ENCODE results near the gene SH3BP4. TPM values are rescaled to one million over a fixed set of nuclear protein-coding genes. Genes with fewer than 3 reads are reported as not detected.
A peak's percentile ranks its signal among the peaks of the same experiment; 100 is the strongest.

The SH3BP4 gene
- total and polyA plus RNA-seq, 2 of the 8 experiments (the other 6 are each of a cell fraction or from before 2014, with no cell fraction given): 28.3 to 35.4 TPM

GRCh38 chr2:234983011-234983726 lies 31.4 kb downstream of the SH3BP4 start:
- Histone ChIP-seq H3K18ac (ENCODE audit: extremely low read depth, low read length) (no peak overlapping the region), H3K9me3 (ENCODE audit: insufficient read depth in 2 of 2, low read depth in 1 of 2, low read length in 1 of 2) (peaks cover 4% of the 10 kb centered on the region in 2 experiments; a peak in 2 of 4 replicates), H3K4me1 (replicated peaks in 1 of 4; ENCODE audit: control insufficient read depth in 3 of 4, insufficient read depth in 4 of 4, low read length in 3 of 4) (peaks cover 10 to 37% (median 25%) of the 10 kb centered on the region in 4 experiments), H3K36me3 (ENCODE audit: control insufficient read depth in 2 of 4, insufficient read depth in 4 of 4, low read length in 3 of 4) (peaks cover 0 to 10% (median under 1%) of the 10 kb centered on the region in 4 experiments; a peak in 3 of 8 replicates), H3K23me2 (ENCODE audit: low read depth, low read length) (0 out of 2 replicates have a peak, but pooled peaks cover 2% of the 10 kb centered on the region), H3K79me1 (ENCODE audit: low read depth, low read length) (peaks cover 42% of the 10 kb centered on the region), H4K20me1 (replicated peaks in 1 of 2; ENCODE audit: control insufficient read depth in 1 of 2, insufficient read depth in 2 of 2, low read length in 2 of 2) (peaks cover 13 to 25% of the 10 kb centered on the region in 2 experiments), H2BK5ac (ENCODE audit: low read depth, low read length) (no peak overlapping the region; the same call in 1 of the 2 replicates), H3K4ac (replicated peaks; ENCODE audit: insufficient read length, low read depth, low read length) (no peak overlapping the region), H3K14ac (ENCODE audit: insufficient read length) (no peak overlapping the region), H2AFZ (ENCODE audit: low read length) (no peak overlapping the region), H3K23ac (ENCODE audit: insufficient read length) (no peak overlapping the region), H3K4me3 (ENCODE audit: extremely low read depth in 1 of 4, insufficient read depth in 2 of 4, low read depth in 3 of 4, low read length in 4 of 4) (no peak overlapping the region), H3K56ac (replicated peaks; ENCODE audit: insufficient read length, low read depth, low read length) (no peak overlapping the region), H4K5ac (ENCODE audit: insufficient read length, low read depth, low read length) (no peak overlapping the region), H3K9ac (replicated peaks in 1 of 4; ENCODE audit: extremely low read depth in 1 of 4, low read depth in 3 of 4, low read length in 3 of 4) (no peak overlapping the region), H3K27me3 (replicated peaks in 1 of 4; ENCODE audit: control insufficient read depth in 3 of 4, extremely low read depth in 1 of 4, insufficient read depth in 3 of 4, low read length in 3 of 4) (no peaks in the 10 kb centered on the region), H4K8ac (ENCODE audit: extremely low read depth, insufficient read depth, low read length) (no peak overlapping the region; the same call in 1 of the 2 replicates), H2BK15ac (ENCODE audit: low read length) (0 out of 2 replicates have a peak overlapping the region, but pooled peaks have one; percentile 63), H2BK12ac (ENCODE audit: low read depth, low read length) (peak overlapping the region; percentile 84; the same call in 1 of the 2 replicates), H2BK120ac (replicated peaks; ENCODE audit: low read depth, low read length) (no peak overlapping the region), H2BK20ac (ENCODE audit: low read length) (no peak overlapping the region), H3K27ac (ENCODE audit: low read depth, low read length) (no peak overlapping the region), H2AK5ac (ENCODE audit: low read depth, low read length) (peak overlapping the region; percentile 94; the same call in 1 of the 2 replicates), H3K4me2 (ENCODE audit: insufficient read depth in 1 of 2, low read depth in 2 of 2, low read length in 2 of 2) (no peak overlapping the region), H3K79me2 (ENCODE audit: control insufficient read depth in 1 of 2, insufficient read depth in 2 of 2, low read length in 2 of 2) (peaks cover 25 to 99% of the 10 kb centered on the region in 2 experiments), H4K91ac (replicated peaks; ENCODE audit: insufficient read length, low read length) (no peak overlapping the region)
- no peak for DNase-seq (ENCODE audit: low read depth in 1 of 2, low spot score in 2 of 2)
- POLR2A ChIA-PET (ENCODE audit: partially characterized antibody): no interaction called here
- TF ChIP-seq FOSL1 (IDR thresholded peaks at IDR 0.05; ENCODE audit: insufficient read depth, low read depth, low read length) (no peak), JUN (IDR thresholded peaks at IDR 0.05; ENCODE audit: low read depth, low read length) (no peak), MAFK (IDR thresholded peaks at IDR 0.05; ENCODE audit: low read depth, low read length) (no peak), HDAC2 (IDR thresholded peaks at IDR 0.05; ENCODE audit: borderline replicate concordance in 1 of 2, low read depth in 2 of 2, low read length in 2 of 2) (no peak), CHD2 (IDR thresholded peaks at IDR 0.05; ENCODE audit: low read length) (no peak), ATF3 (IDR thresholded peaks at IDR 0.05; ENCODE audit: insufficient read depth, low read depth, low read length) (no peak)
- WGBS, 2 experiments (ENCODE audit: extremely low coverage in 1 of 2, insufficient coverage in 1 of 2, insufficient read length in 1 of 2, insufficient replicate concordance in 2 of 2, low coverage in 1 of 2, low lambda C conversion rate in 2 of 2, missing lambda C conversion rate in 1 of 2): 88% methylated on average over 11 of the region's 11 CpGs; no CpG with 5 or more reads in 1 of the 2 experiments
- FAIRE-seq: no peak
- CTCF ChIA-PET (ENCODE audit: partially characterized antibody): interaction anchor here (0.7 to 2.8 kb wide), 4 partner anchors 8 to 438 kb away, joined by 3 to 10 read pairs (median 3); no protein-coding TSS in a partner anchor
